Loucy (cell line): Measurements from ENCODE around the gene ACIN1.

Experiments used
- CTCF ChIP-seq: fragments of 200-600 bp; sonication (generic); conservative IDR thresholded peaks from 2 replicates; pipeline ENCODE4 v1.5.1; 2014; ENCODE audit warnings: mild to moderate bottlenecking, antibody characterized with exemption, low read length
- EZH2phosphoT487 ChIP-seq: fragments of 200-600 bp; IDR thresholded peaks from 2 replicates; pipeline ENCODE4 v1.6.1; 2018; ENCODE audit warnings: antibody characterized with exemption, mild to moderate bottlenecking, moderate library complexity, borderline replicate concordance

GRCh38 chr14:23066368-23066767, 28.6 kb downstream of the ACIN1 start:
- TF ChIP-seq CTCF, result no peak
- no peak for TF ChIP-seq EZH2phosphoT487
